ENCODE measurements around the gene ZG16B.

The ZG16B gene

GRCh38 chr16:2824626-2825025 is 5.5 kb upstream of the ZG16B start:
- no peaks in the 10 kb centered on the region for H3K36me3 ChIP-seq
- 0 out of 2 replicates have a peak, but pooled peaks cover 7% of the 10 kb centered on the region for H4K20me1 ChIP-seq
- no peak overlapping the region for H3K4me3 ChIP-seq
- TF ChIP-seq Cebpa-rat (IDR thresholded peaks at IDR 0.05) = no peak
- H3K27me3 ChIP-seq = no peaks in the 10 kb centered on the region
- H3K4me1 ChIP-seq = peaks cover 5% of the 10 kb centered on the region
- H3K9ac ChIP-seq = no peak overlapping the region
- no peak overlapping the region for H3K27ac ChIP-seq
- no peak overlapping the region for H3K4me2 ChIP-seq
- H3K9me3 ChIP-seq = no peaks in the 10 kb centered on the region

- H3K4me1 ChIP-seq = peaks cover 11% of the 10 kb centered on the region
- no peaks in the 10 kb centered on the region for H3K36me3 ChIP-seq
- no peak overlapping the region for H3K27ac ChIP-seq
- H3K9ac ChIP-seq = no peak overlapping the region
- H3K4me2 ChIP-seq = no peak overlapping the region
- no peak for TF ChIP-seq Cebpa-rat (IDR thresholded peaks at IDR 0.05)
- 0 out of 2 replicates have a peak, but pooled peaks cover 2% of the 10 kb centered on the region for H4K20me1 ChIP-seq
- no peaks in the 10 kb centered on the region for H3K9me3 ChIP-seq
- H3K27me3 ChIP-seq = no peaks in the 10 kb centered on the region
- no peak overlapping the region for H3K4me3 ChIP-seq
Measured at GRCh38 chr16:2825049-2825742, 4.9 kb upstream of the ZG16B start.

DNA sequence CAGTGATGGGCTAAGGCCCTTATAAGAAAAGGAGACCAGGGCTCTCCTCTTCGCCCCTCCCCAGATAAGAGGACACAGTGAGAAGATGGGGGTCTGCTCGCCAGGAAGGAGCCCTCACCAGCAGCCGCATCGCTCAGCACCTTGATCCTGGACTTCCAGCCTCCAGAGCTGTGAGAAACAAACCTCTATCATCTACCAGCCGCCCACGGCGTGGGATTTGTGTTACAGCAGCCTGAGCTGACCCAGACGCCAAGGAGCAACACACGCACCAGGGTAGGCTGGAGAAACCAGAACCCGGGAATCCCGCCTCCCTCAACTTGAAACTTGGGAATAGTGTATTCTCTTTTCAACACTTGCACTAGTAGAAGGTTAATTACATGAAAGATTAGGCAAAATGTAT is 4.2 kb upstream of the ZG16B start:
- no peak overlapping the region for H3K27ac ChIP-seq
- peaks cover 16% of the 10 kb centered on the region for H3K4me1 ChIP-seq
- H3K9ac ChIP-seq = no peak overlapping the region
- no peak overlapping the region for H3K4me2 ChIP-seq
- H3K27me3 ChIP-seq = no peaks in the 10 kb centered on the region
- H3K36me3 ChIP-seq = no peaks in the 10 kb centered on the region
- no peak overlapping the region for H3K4me3 ChIP-seq
- no peak for TF ChIP-seq Cebpa-rat (IDR thresholded peaks at IDR 0.05)
- no peaks in the 10 kb centered on the region for H3K9me3 ChIP-seq
- no peaks in the 10 kb centered on the region for H4K20me1 ChIP-seq

DNA sequence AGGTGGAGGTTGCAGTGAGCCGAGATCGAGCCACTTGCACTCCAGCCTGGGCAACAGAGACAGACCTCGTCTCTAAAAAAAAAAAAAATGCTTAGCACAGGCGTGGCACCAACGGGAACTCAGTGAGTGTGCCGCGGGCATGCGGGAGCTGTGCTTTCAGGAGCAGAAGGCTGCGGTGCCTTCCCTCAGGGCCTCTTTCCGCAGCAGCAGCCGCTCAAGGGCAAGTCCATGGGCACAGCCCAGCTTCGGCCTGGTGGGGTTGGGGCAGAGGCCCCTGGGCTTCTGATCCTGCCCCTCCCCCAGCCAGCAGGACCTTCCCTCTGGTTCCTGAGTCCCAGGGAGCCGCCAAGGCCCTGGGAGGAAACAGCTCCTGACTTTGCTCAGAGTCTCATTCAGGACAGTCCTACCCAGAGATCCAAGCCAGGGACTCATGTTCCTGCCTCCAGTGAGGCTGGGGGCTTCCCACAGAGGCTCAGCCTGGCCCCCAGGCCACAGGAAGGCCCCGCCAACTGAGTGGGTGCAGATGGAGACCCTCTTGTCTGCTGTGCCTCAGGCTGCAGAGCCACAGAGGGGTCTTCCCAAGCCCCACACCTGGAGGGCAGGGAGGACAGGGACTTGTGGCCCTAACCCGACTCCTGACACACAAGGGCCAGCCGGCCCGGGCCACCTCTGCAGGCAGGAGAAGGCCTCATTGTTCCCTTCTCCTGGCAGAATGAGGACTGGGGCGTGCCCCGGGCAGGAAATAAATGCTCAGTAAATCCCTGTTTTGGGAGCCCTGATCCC is 3.3 kb upstream of the ZG16B start:
- H3K27me3 ChIP-seq = no peaks in the 10 kb centered on the region
- no peak for TF ChIP-seq Cebpa-rat (IDR thresholded peaks at IDR 0.05)
- H3K9me3 ChIP-seq = no peaks in the 10 kb centered on the region
- H3K27ac ChIP-seq = no peak overlapping the region
- H3K36me3 ChIP-seq = no peaks in the 10 kb centered on the region
- H3K4me1 ChIP-seq = peaks cover 16% of the 10 kb centered on the region
- H3K4me3 ChIP-seq = no peak overlapping the region
- H4K20me1 ChIP-seq = no peaks in the 10 kb centered on the region
- H3K9ac ChIP-seq = no peak overlapping the region
- no peak overlapping the region for H3K4me2 ChIP-seq

DNA sequence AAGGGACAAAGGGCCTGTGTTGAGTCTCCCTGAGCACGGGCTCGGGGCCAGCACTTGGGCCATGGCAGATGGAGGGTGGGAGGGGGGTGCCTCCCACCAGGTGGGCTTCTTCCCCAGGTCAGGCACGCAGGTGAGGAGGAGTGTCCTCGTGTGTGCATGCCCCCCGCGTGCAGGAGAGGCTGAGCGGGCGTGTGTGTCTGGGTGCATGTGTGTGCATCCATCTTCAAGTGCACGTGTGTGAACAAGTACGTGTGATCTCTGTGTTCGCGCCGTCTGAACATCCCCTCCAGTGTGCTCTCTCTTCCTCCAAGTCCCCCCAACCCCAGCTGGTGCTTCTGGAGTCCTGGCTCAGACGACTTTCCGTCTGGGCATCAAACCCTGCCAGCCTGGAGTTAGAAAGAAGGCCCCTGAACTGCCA is 2.7 kb upstream of the ZG16B start:
- no peak for TF ChIP-seq Cebpa-rat (IDR thresholded peaks at IDR 0.05)
- Histone ChIP-seq H3K36me3 (no peaks in the 10 kb centered on the region), H3K4me3 (no peak overlapping the region), H3K9ac (no peak overlapping the region), H3K27ac (no peak overlapping the region), H3K4me1 (peaks cover 16% of the 10 kb centered on the region), H4K20me1 (no peaks in the 10 kb centered on the region), H3K4me2 (no peak overlapping the region), H3K27me3 (no peaks in the 10 kb centered on the region), H3K9me3 (no peaks in the 10 kb centered on the region)

GRCh38 chr16:2827831-2828520 is 2.1 kb upstream of the ZG16B start:
- Histone ChIP-seq H3K9ac (no peak overlapping the region), H3K27me3 (no peaks in the 10 kb centered on the region), H3K4me3 (no peak overlapping the region), H4K20me1 (no peaks in the 10 kb centered on the region), H3K4me2 (no peak overlapping the region), H3K4me1 (peaks cover 16% of the 10 kb centered on the region), H3K36me3 (no peaks in the 10 kb centered on the region), H3K27ac (no peak overlapping the region), H3K9me3 (no peaks in the 10 kb centered on the region)
- no peak for TF ChIP-seq Cebpa-rat (IDR thresholded peaks at IDR 0.05)

GRCh38 chr16:2828521-2828840 is 1.6 kb upstream of the ZG16B start:
- TF ChIP-seq Cebpa-rat (IDR thresholded peaks at IDR 0.05) = no peak
- no peak overlapping the region for H3K4me3 ChIP-seq
- no peaks in the 10 kb centered on the region for H4K20me1 ChIP-seq
- H3K27me3 ChIP-seq = no peaks in the 10 kb centered on the region
- H3K36me3 ChIP-seq = no peaks in the 10 kb centered on the region
- no peak overlapping the region for H3K9ac ChIP-seq
- H3K9me3 ChIP-seq = no peaks in the 10 kb centered on the region
- no peak overlapping the region for H3K4me2 ChIP-seq
- H3K27ac ChIP-seq = no peak overlapping the region
- peaks cover 16% of the 10 kb centered on the region for H3K4me1 ChIP-seq

DNA sequence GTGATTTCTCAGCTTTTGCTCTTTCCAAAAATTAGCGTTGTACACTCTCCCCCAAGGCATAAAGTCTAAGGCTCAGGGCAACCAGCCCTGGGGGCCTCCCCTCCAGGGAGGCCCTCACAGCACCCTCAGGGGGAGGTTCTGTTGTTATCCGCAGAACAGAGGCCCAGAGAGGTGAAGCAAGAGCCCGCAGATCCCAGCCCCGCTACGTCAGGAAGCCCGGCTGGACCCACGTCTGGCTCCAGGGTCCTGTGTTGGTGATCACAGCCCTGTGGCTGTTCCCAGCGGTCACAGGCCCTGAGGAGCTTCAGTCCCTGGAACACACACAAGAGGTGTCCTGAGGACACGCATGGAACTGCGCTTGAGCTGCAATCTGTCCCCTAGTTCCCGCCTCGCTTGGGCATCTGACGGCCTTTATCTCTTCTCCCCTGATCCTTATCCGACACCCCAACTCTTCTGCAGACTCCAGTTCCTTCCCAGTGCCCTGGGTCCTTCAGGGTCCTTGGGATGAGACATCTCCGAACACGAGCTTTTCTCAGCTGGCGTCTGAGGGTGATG is 1.1 kb upstream of the ZG16B start:
- no peaks in the 10 kb centered on the region for H3K36me3 ChIP-seq
- no peak overlapping the region for H3K4me2 ChIP-seq
- H3K9me3 ChIP-seq = no peaks in the 10 kb centered on the region
- H3K9ac ChIP-seq = no peak overlapping the region
- H4K20me1 ChIP-seq = no peaks in the 10 kb centered on the region
- TF ChIP-seq Cebpa-rat (IDR thresholded peaks at IDR 0.05) = no peak
- H3K27me3 ChIP-seq = no peaks in the 10 kb centered on the region
- H3K4me3 ChIP-seq = no peak overlapping the region
- H3K4me1 ChIP-seq = peaks cover 16% of the 10 kb centered on the region
- H3K27ac ChIP-seq = no peak overlapping the region

GRCh38 chr16:2830355-2830695 is 222 bp downstream of the ZG16B start:
- peak overlapping the region; percentile 73 for H3K4me2 ChIP-seq
- no peak for TF ChIP-seq Cebpa-rat (IDR thresholded peaks at IDR 0.05)
- H3K4me1 ChIP-seq = peaks cover 16% of the 10 kb centered on the region
- H3K27me3 ChIP-seq = no peaks in the 10 kb centered on the region
- peak overlapping the region; percentile 53 for H3K27ac ChIP-seq
- no peaks in the 10 kb centered on the region for H3K9me3 ChIP-seq
- H4K20me1 ChIP-seq = no peaks in the 10 kb centered on the region
- no peak overlapping the region for H3K4me3 ChIP-seq
- H3K9ac ChIP-seq = peak overlapping the region; percentile 20
- H3K36me3 ChIP-seq = no peaks in the 10 kb centered on the region

DNA sequence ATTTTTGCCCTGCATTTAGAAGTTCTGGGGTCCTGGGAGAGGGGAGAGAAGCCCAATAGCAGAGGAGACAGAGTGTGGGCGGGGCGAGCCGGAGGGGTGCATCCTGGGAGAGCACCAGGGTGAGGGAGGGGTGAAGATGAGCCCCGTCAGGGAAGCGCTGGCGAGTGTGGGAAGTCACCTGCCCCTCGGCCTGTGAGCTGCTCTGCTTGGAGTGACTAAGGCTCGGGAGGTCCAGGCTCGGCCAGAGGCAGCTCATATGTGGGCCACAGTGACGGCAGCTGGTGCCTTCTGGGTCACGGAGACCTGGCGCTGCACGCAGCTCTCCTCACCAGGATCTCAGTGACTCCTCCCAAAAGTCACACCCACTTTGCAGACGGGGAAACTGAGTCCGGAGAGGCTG is 1.1 kb downstream of the ZG16B start:
- Histone ChIP-seq H3K36me3 (no peaks in the 10 kb centered on the region), H3K4me1 (peaks cover 16% of the 10 kb centered on the region), H3K27ac (no peak overlapping the region), H3K9me3 (no peaks in the 10 kb centered on the region), H3K4me2 (no peak overlapping the region), H3K27me3 (no peaks in the 10 kb centered on the region), H3K9ac (no peak overlapping the region), H4K20me1 (no peaks in the 10 kb centered on the region), H3K4me3 (no peak overlapping the region)
- TF ChIP-seq Cebpa-rat (IDR thresholded peaks at IDR 0.05) = no peak

All from BLaER1 (cell line).